ENCODE measurements around the gene P2RY12.
A peak's percentile ranks its signal among the peaks of the same experiment; 100 is the strongest.

Gene P2RY12

DNA sequence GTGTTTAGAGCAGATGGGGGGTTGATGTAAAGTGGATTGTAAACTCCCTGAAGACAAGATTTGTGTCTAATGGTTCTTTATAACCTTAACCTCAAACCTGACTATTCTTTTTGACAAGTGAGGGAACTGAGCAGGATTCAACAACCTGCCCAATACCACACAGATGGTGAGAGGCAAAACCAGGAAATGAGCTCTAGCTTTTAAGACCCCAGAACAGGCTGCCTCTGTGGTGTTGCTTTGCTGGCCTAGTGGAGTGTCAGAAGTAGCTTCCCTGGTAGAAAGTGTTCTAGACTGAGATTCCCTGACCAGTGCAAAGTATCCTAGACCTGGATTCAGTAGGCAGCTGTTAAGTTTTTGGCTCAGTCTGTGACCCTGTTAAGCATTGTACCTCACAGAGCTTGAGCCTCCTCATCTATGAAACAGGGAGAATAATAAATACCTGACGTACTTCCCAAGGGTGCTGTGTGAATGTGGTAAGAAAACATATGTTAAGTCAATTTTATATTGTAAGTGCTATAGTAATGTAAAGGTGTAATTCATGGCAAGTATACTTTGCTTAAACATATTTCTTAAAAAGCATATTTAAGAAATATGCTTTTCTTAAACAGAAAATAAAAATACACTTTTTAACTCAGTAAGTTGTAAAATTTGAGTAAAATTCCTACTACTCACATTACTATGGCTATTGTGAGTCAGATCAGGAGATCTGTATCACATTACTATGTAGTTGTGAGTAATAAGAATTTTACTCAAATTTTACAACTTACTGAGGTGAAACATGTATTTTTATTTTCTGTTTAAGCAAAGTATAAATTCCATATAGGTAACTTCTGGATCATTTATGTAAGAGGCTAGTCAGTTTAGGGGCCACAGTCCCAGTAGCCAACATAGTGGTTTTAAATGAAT, 76.7 kb downstream of the P2RY12 start:
- DNase-seq, result no peak

DNA sequence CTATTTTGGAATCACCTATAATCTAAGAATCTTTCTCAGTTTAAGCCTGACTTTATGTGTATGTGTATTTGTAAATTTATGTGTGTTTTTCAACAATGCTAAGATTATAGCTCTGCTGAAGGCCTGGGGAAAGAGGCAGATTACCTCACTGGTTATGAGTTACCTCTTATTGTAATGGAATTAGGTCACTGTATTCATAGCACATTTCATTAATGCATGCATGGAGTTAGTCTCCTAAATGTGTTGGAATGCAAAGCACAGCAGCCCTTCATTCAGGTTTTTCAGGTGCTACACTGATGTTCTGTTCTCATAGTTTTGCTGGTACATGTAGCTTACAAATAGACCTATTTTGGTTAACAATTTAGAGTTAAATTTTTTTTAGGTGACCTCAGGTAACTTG, 77.4 kb downstream of the P2RY12 start:
- DNase-seq, result no peak

DNA sequence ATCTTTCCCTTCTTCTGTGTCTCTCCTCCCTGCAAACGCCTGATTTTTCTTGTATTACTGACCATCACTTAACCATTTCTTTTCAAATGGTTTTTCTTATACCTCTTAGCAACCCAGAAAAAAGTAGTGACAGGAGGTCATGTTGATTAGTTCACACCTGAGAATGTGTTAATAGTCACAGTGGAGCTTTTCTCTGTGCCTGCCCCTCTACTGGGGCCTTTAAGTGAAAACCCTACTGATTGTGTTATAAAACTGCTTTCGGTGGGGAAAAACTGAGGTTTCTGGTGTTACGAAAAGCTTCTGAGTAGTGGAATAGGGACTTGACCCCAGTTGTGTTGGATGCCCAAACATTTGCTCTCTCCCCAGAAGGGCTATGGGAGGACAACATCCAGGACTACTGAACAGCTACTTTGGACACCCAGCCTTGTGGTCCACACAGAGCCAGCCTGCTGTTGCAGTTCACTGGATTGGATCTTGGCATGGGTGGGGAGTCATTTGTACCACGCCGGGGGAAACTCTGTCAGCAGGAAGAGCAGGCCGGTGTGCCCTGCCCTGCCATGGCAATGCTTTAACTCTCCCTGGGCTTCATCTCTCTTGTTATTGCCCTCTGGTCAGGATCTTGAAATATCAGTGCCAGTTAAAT, 78.3 kb downstream of the P2RY12 start:
- DNase-seq, result no peak

- no peak for DNase-seq
Measured at GRCh38 chr3:151305775-151306151, 78.8 kb downstream of the P2RY12 start.

GRCh38 chr3:151305060-151305774, 79.3 kb downstream of the P2RY12 start:
- peak in 5 of 56 donors; percentile 1 to 21 (median 4) for DNase-seq

DNA sequence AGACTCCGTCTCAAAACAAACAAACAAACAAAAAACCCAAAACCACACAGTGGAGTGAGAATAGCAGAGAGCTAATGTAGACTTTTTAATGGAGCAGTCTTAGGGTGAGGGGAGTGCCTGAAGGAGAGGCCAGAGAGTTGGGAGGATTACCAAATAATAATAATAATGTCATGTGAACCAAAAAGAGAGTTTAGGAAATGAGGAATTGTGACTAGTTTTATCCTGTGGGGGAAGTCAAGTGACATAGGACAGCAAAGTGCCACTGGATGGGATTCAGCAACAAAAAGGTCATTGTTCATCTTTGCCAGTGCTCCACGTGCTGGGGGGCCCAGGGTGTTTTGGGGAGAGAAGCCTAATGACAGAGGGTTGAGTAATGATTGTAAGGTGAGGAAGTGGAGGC, 80.8 kb downstream of the P2RY12 start:
- DNase-seq, result no peak

GRCh38 chr3:151301787-151302186, 82.8 kb downstream of the P2RY12 start:
- DNase-seq, result no peak

DNA sequence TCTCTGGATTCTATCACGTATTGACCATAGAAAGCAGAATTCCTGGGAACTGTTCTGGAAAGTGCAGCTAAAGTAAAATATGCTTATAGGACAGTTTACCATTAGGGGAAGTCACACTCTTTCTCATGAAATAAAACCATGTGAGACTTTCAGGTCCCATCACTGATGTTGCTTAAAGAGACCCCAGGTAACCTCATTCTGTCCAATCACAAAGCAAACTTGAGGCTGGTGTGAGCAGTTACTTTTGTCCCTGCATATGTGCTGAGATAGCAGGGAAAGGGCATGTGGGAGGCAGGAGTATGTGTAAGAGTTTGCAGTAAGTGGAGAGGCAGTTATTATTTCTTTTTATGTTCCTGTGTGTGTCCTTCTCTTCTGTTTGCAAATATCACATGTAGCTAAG, 84.0 kb downstream of the P2RY12 start:
- no peak for DNase-seq

DNA sequence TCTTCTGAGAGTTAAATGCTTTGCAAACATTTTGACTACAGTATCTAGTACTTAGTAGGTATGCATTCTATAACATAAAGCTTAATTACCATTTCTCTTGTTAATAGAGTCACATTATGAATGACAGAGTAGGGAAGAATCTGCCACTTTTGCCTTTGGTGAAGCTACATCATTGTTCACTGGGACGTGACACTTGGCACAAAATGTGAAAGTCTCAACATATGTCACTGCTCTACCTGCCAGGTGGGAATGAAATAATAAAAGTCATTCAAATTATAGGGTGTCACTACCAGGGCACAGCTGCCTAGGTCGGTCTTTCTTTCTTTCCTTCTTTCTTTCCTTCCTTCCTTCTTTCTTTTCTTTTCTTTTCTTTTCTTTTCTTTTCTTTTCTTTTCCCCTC, 85.5 kb downstream of the P2RY12 start:
- no peak for DNase-seq

GRCh38 chr3:151297429-151297828, 87.1 kb downstream of the P2RY12 start:
- DNase-seq, result no peak

GRCh38 chr3:151296226-151296625, 88.3 kb downstream of the P2RY12 start:
- DNase-seq, result no peak

DNA sequence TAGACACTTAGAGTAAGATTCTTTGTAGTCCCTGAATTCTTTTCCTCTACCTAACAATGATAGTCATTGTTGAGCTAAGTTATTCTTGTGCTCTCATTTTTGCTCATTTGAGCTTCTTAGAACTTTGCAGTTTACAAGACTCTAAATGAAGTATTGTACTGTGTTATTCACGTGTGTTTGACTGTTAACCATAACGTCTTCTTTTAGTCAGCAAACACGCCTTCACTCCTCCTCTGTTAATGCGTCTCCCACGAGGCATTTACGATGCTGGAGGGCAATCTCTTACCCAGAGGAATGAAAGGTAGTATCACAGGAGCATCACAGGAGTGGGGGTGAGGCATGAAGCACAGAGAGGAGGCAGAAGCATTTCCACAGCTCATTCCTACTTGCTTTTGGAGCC, 91.4 kb downstream of the P2RY12 start:
- no peak for DNase-seq

DNA sequence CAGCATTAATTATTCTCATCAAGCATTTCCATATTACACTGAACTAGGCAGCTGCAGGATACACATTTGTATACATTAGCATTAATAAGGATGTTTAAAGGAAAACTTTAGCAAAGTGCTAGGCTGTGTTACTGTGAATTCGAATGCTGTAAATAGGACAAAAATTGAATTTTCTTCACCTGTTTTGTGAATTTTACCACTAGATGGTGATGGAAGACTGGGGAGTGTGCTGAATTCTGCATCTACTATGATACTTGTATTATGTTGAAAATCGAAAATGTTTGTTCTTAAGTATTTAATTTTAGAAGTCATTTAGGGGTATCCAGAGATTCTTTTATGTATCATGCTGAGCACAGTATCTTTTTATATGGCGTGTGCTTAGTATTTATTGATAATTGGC, 93.9 kb downstream of the P2RY12 start:
- no peak for DNase-seq

- DNase-seq, result no peak
Measured at GRCh38 chr3:151289445-151289844, 95.1 kb downstream of the P2RY12 start.
